ENCODE data around the gene MYLK. TPM values are rescaled to one million over a fixed set of nuclear protein-coding genes. Genes with fewer than 3 reads are reported as not detected.
"Not testable (repeated sequence)": the region's sequence is repeated elsewhere in the genome, so short reads cannot be mapped to it uniquely, and the experiment has no call there.

Gene MYLK
- total RNA-seq, 2 donors from 2014 or later = 2.1 to 52.1 TPM

DNA sequence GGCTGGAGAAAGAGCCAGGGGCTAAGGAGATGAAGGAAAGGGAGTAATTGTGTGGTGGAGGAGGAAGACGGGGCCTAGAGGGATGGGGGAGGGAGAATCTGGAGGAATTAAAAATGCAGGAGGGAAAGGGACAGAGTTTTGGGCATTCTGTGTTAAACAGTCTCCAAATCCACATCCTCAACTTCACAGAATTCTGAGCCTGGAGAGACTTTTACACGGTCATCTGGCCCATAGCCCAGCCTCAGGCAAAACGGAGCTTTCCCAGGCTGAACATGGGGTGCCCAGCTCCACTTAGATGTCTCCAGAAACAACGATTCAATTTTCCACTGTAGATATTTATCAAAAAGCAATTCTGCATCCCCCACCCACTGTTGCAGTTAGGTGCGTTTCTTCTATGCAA, 161.7 kb downstream of the MYLK start:
- Mint-ChIP-seq H3K4me3 (no peak overlapping the region), H3K27me3 (peaks cover 28% of the 10 kb centered on the region), H3K27ac (no peak overlapping the region), H3K4me1 (peaks cover 3% of the 10 kb centered on the region), H3K36me3 (ENCODE audit: low read depth) (peaks cover 2% of the 10 kb centered on the region)
- DNase-seq = no peak
- no peaks in the 10 kb centered on the region for H3K9me3 ChIP-seq (ENCODE audit: control insufficient read depth, low read length, poor library complexity, severe bottlenecking)
- no peak for ATAC-seq

DNA sequence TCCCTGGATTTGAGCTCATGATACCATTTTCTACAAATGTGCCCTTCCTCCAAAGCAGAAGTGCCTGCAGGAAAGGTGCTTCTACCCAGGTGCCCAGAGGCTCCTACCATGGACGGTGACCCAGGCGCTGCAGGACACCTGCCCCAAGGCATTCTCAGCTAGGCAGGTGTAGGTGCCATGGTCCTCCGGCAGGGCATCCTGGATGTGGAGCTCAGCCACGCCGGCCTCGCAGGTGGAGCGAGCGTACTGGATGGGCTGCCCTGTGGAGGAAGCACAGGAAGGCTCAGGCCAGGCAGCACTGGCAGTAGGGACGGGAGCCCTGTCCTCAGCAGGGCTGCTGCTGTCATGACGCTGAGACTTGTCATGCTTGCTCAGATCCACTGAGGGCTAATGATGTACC, 162.1 kb downstream of the MYLK start:
- Mint-ChIP-seq H3K4me1 (peaks cover 3% of the 10 kb centered on the region), H3K4me3 (no peak overlapping the region), H3K27me3 (peaks cover 23% of the 10 kb centered on the region), H3K27ac (no peak overlapping the region), H3K36me3 (ENCODE audit: low read depth) (peaks cover 2% of the 10 kb centered on the region)
- ATAC-seq = no peak
- H3K9me3 ChIP-seq (ENCODE audit: control insufficient read depth, low read length, poor library complexity, severe bottlenecking) = no peaks in the 10 kb centered on the region
- no peak for DNase-seq

GRCh38 chr3:123721095-123721689, 162.9 kb downstream of the MYLK start:
- not testable (repeated sequence) for ATAC-seq; H3K27ac Mint-ChIP-seq; H3K4me1 Mint-ChIP-seq; H3K9me3 ChIP-seq (ENCODE audit: control insufficient read depth, low read length, poor library complexity, severe bottlenecking); DNase-seq; H3K4me3 Mint-ChIP-seq; H3K36me3 Mint-ChIP-seq (ENCODE audit: low read depth)
- H3K27me3 Mint-ChIP-seq = peaks cover 15% of the 10 kb centered on the region

DNA sequence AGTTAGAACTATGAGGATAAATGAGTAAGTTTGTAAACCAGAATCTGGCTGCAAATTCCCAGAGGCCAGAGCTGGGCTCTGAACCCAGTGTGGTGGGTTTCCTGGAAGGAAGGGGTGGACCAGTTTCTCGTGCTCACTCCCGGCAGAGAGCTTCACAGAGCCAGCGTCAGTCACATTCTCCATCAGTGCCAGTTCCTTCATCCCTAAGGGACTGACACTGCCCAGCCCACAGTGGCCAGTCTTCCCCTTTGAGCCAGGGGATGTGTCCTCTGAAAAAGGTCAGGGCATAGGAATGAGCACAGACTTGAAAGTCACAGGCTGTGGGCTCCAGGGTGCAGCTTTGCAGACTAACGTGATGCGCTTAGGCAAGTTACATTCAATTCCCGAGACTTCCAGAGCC, 163.5 kb downstream of the MYLK start:
- DNase-seq (no peak), ATAC-seq (no peak)
- Mint-ChIP-seq H3K4me1 (peaks cover 3% of the 10 kb centered on the region), H3K4me3 (no peak overlapping the region), H3K27me3 (peaks cover 17% of the 10 kb centered on the region), H3K27ac (no peak overlapping the region), H3K36me3 (ENCODE audit: low read depth) (no peaks in the 10 kb centered on the region)
- H3K9me3 ChIP-seq (ENCODE audit: control insufficient read depth, low read length, poor library complexity, severe bottlenecking) = no peaks in the 10 kb centered on the region

- Mint-ChIP-seq H3K27me3 (peaks cover 15% of the 10 kb centered on the region), H3K36me3 (ENCODE audit: low read depth) (no peaks in the 10 kb centered on the region), H3K27ac (no peak overlapping the region), H3K4me3 (no peak overlapping the region), H3K4me1 (peaks cover 3% of the 10 kb centered on the region)
- no peak for ATAC-seq
- no peaks in the 10 kb centered on the region for H3K9me3 ChIP-seq (ENCODE audit: control insufficient read depth, low read length, poor library complexity, severe bottlenecking)
- DNase-seq = no peak
Observed at GRCh38 chr3:123719862-123720453, 164.2 kb downstream of the MYLK start.

DNA sequence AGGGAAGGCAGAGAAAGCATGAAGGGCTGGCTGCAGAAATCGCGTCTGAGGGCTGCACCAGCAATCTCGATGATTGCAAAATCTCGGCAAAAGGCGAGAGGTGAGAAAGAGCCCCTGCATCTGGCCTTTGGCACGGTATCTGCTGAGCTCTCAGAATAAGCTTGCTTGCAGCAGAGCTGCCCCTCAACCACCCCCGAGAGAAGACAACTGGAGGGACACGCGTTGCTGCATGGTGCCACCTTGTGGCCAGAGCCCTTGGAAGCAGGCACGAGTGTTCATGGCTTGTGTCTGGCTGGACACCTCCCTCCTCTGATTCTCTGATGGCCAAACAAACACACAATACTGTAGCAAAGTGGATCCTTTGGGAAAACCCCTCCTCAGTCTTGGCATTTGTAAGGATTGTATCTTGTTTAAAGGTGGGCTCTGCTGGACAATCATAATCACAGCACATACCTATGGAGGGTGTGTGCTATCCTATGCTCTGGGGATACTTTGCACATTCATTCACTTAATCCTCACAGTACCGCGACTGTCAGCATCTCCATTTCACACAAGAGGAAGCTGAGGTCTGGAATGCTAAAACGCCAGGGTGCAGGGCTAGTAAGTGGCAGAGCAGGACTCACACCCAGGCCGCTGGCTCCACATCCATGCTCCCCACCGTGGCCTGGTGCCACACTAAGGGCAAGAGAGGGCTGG, 164.9 kb downstream of the MYLK start:
- H3K4me1 Mint-ChIP-seq; H3K4me3 Mint-ChIP-seq; H3K27ac Mint-ChIP-seq; H3K36me3 Mint-ChIP-seq (ENCODE audit: low read depth); H3K9me3 ChIP-seq (ENCODE audit: control insufficient read depth, low read length, poor library complexity, severe bottlenecking): not testable (repeated sequence)
- H3K27me3 Mint-ChIP-seq = peaks cover 14% of the 10 kb centered on the region
- DNase-seq (peak in 1 of 3 donors; percentile 20), ATAC-seq (peak; percentile 57)

- Mint-ChIP-seq H3K36me3 (ENCODE audit: low read depth) (no peaks in the 10 kb centered on the region), H3K27ac (no peak overlapping the region), H3K27me3 (peaks cover 23% of the 10 kb centered on the region), H3K4me1 (no peaks in the 10 kb centered on the region), H3K4me3 (no peak overlapping the region)
- no peak for DNase-seq
- ATAC-seq = no peak
- no peaks in the 10 kb centered on the region for H3K9me3 ChIP-seq (ENCODE audit: control insufficient read depth, low read length, poor library complexity, severe bottlenecking)
Observed at GRCh38 chr3:123718108-123718507, 166.0 kb downstream of the MYLK start.

DNA sequence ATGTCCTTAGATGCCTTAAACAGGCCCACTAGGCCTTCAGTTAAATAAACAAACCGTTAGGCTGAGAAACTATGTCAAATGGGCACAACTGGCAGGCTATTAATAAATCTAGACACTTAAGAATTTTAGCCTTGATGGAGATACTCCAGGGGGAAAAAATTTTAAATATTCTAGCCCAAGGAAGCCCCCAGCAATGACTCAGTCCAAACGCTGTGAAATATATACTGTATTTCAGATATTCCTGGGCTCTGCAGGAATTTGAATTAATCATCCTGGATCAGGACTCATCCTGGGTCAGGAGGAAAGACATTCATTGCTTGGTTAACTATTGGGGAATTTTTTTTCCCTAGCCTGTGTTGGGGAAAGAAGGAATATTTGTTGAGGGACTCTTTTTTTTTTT, 166.7 kb downstream of the MYLK start:
- H3K27ac Mint-ChIP-seq; H3K4me1 Mint-ChIP-seq; DNase-seq; ATAC-seq; H3K36me3 Mint-ChIP-seq (ENCODE audit: low read depth); H3K4me3 Mint-ChIP-seq; H3K9me3 ChIP-seq (ENCODE audit: control insufficient read depth, low read length, poor library complexity, severe bottlenecking): not testable (repeated sequence)
- peaks cover 29% of the 10 kb centered on the region for H3K27me3 Mint-ChIP-seq

GRCh38 chr3:123716411-123716810, 167.7 kb downstream of the MYLK start:
- Mint-ChIP-seq H3K4me3 (no peak overlapping the region), H3K27ac (no peak overlapping the region), H3K4me1 (no peaks in the 10 kb centered on the region), H3K36me3 (ENCODE audit: low read depth) (no peaks in the 10 kb centered on the region), H3K27me3 (peaks cover 29% of the 10 kb centered on the region)
- no peaks in the 10 kb centered on the region for H3K9me3 ChIP-seq (ENCODE audit: control insufficient read depth, low read length, poor library complexity, severe bottlenecking)
- no peak for DNase-seq
- no peak for ATAC-seq

- H3K4me3 Mint-ChIP-seq = no peak overlapping the region
- H3K9me3 ChIP-seq (ENCODE audit: control insufficient read depth, low read length, poor library complexity, severe bottlenecking) = no peaks in the 10 kb centered on the region
- peaks cover 47% of the 10 kb centered on the region for H3K27me3 Mint-ChIP-seq
- no peak overlapping the region for H3K27ac Mint-ChIP-seq
- no peaks in the 10 kb centered on the region for H3K4me1 Mint-ChIP-seq
- DNase-seq (no peak), ATAC-seq (no peak)
- no peaks in the 10 kb centered on the region for H3K36me3 Mint-ChIP-seq (ENCODE audit: low read depth)
Observed at GRCh38 chr3:123713211-123713610, 170.9 kb downstream of the MYLK start.

DNA sequence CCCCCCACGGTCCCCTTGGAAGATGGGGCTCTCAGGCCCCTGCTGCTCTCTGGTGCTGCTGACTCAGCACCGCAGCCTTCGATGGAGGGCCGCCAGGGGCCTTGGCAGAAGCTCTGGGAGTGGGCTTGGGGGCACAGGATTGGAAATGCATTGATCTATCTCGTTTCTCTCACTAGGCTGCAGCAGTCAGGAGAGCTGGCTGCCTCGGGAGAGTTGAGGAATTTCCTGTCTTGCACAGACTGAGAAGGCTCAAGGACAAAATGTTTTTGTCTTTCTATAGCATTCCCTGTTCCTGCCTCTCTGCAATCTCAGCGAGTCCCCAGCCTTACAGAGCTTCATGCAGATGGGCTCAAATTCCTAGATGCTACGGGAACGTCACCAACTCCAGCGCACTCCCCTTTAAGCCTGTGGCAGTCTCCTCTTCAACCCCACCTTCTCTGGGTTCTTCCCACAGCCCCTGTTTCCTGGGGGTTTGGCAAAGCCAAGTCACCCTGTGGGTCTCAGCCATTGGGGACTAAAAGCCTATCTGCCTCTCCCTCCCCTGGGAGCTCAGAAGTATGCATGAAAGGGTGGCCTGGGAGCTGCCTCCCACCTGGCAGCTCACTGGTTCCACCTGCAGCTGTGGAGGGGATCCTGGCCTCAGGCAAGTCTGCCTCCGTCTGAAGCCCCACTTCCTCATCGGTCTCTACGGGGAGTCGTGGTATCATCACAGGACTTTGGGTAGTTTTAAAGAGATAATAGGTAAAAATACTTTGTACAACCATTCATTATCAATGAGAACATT, 171.9 kb downstream of the MYLK start:
- Mint-ChIP-seq H3K27ac (no peak overlapping the region), H3K4me3 (no peak overlapping the region), H3K4me1 (no peaks in the 10 kb centered on the region), H3K27me3 (peaks cover 51% of the 10 kb centered on the region), H3K36me3 (ENCODE audit: low read depth) (no peaks in the 10 kb centered on the region)
- no peaks in the 10 kb centered on the region for H3K9me3 ChIP-seq (ENCODE audit: control insufficient read depth, low read length, poor library complexity, severe bottlenecking)
- ATAC-seq (no peak), DNase-seq (no peak)

DNA sequence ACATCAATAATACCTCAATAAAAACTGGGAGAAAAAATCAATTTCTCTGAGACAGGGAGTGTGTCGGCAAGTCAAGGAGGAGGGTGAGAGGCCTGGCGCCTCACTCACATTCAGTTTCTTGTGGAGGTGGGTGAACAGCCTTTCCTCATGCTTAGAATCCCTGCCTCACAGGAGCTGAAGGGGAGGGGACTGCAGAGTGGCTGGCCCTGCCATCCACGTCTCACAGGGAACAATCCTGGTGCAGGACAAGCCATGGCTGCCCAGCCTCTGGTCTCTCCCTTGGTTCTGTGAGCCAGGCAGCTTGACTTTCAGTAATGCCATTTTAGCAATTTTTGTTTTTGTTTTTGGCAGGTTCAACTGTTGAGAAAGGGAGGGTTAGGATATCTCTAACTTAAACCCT, 172.8 kb downstream of the MYLK start:
- H3K9me3 ChIP-seq (ENCODE audit: control insufficient read depth, low read length, poor library complexity, severe bottlenecking) = no peaks in the 10 kb centered on the region
- ATAC-seq = no peak
- Mint-ChIP-seq H3K4me3 (no peak overlapping the region), H3K4me1 (no peaks in the 10 kb centered on the region), H3K36me3 (ENCODE audit: low read depth) (no peaks in the 10 kb centered on the region), H3K27me3 (peaks cover 52% of the 10 kb centered on the region), H3K27ac (no peak overlapping the region)
- DNase-seq = no peak

GRCh38 chr3:123708531-123708930, 175.6 kb downstream of the MYLK start:
- no peak overlapping the region for H3K27ac Mint-ChIP-seq
- H3K4me1 Mint-ChIP-seq = no peaks in the 10 kb centered on the region

More at GRCh38 chr3:123708531-123708930, 175.6 kb downstream of the MYLK start:
- peaks cover 46% of the 10 kb centered on the region for H3K27me3 Mint-ChIP-seq
- DNase-seq (no peak), ATAC-seq (no peak)
- no peaks in the 10 kb centered on the region for H3K36me3 Mint-ChIP-seq (ENCODE audit: low read depth)
- no peak overlapping the region for H3K4me3 Mint-ChIP-seq
- no peaks in the 10 kb centered on the region for H3K9me3 ChIP-seq (ENCODE audit: control insufficient read depth, low read length, poor library complexity, severe bottlenecking)
